Activated naive CD4-positive, alpha-beta T cell treated with anti-CD3 and anti-CD28 coated beads, Interleukin-2, amount 50 U/mL, for 72 hours (primary cell): Measurements from ENCODE around the gene ZDHHC16. TPM values are rescaled to one million over a fixed set of nuclear protein-coding genes. Genes with fewer than 3 reads are reported as not detected.
"Not testable (repeated sequence)": the region's sequence is repeated elsewhere in the genome, so short reads cannot be mapped to it uniquely, and the experiment has no call there.

Source experiments
- ATAC-seq, 2 donors: fragments of 150-1000 bp; cut with Tn5 transposase; 2 replicates each; pipeline ENCODE4 v1.10.0; 2021; ENCODE audit warnings: mild to moderate bottlenecking in 2 of 2, moderate library complexity in 2 of 2
- DNase-seq, 2 donors: peaks; one replicate each; pipeline ENCODE4 v3.0.0; 2021 to 2022; ENCODE audit warnings: low spot score in 2 of 2
- H3K27ac Mint-ChIP-seq, 2 donors: one replicate each; pipeline ENCODE4 v1.8.0; 2022; ENCODE audit warnings: mild to moderate bottlenecking in 2 of 2, mixed read lengths in 2 of 2
- H3K36me3 Mint-ChIP-seq, 2 donors: one replicate each; pipeline ENCODE4 v1.8.0; 2022; ENCODE audit warnings: mixed read lengths in 2 of 2
- H3K9me3 Mint-ChIP-seq, 2 donors: one replicate each; pipeline ENCODE4 v1.8.0; 2022; ENCODE audit warnings: mixed read lengths in 2 of 2
- total RNA-seq, 2 donors: library from RNA; stranded (reverse); gene quantifications; one replicate each; pipeline ENCODE4 v1.2.3, GENCODE V29; 2022

ZDHHC16 gene
- total RNA-seq: 10 to 100 TPM; 25.4 to 45.0 TPM

GRCh38 chr10:97445722-97446639 is at the start of gene ZDHHC16, which contains the start of gene EXOSC1:
ZDHHC16 (plus strand) TSS chr10:97446175; CDS start chr10:97451676, 5,501 bp downstream.
EXOSC1 (minus strand) TSS chr10:97446006; CDS start chr10:97445985, 21 bp downstream.
- Mint-ChIP-seq H3K9me3 (no peaks in the 10 kb centered on the region), H3K36me3 (peaks cover 29 to 35% of the 10 kb centered on the region in 2 donors), H3K27ac (peak within 1 kb of the TSS; percentile 91 to 96)
- ATAC-seq: peak; percentile 93 to 95
- DNase-seq: peak; percentile 87 to 94

DNA sequence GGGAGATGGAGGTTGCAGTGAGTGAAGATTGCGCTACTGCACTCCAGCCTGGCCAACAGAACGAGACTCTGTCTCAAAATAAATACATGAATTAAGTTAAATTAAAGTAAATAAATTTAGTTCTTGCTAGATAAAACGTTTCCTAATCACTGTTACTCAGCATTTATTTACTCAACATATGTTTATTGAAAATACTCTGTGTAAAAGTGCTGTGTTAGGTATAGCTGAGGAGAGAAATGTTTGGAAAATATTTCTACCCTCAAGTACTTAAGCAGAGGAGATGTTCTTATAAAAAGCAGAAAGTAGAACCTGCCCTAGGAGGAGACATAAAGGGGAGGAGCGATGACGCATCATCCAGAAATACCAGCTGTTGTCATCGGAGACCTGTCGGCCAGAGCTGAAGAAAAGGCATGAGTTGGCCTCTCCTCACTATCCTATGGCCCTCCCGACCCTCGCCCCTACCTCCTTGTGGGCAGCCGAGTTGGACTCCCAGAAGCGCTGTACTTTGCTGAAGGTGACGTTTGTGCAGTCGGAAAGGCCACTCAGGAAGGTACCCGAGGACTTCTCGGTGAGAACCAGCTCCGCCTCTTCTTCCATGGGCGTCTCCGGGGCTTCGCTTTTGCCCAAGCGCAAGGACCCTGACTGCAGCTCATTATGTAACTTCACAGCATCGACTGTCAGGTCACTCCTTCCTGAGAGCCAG is 46.0 kb upstream of the ZDHHC16 start:
- ATAC-seq (no peak), DNase-seq (no peak)
- Mint-ChIP-seq H3K36me3 (peaks cover 6 to 10% of the 10 kb centered on the region in 2 donors), H3K27ac (peak overlapping the region; percentile 96 to 98), H3K9me3 (no peaks in the 10 kb centered on the region)

DNA sequence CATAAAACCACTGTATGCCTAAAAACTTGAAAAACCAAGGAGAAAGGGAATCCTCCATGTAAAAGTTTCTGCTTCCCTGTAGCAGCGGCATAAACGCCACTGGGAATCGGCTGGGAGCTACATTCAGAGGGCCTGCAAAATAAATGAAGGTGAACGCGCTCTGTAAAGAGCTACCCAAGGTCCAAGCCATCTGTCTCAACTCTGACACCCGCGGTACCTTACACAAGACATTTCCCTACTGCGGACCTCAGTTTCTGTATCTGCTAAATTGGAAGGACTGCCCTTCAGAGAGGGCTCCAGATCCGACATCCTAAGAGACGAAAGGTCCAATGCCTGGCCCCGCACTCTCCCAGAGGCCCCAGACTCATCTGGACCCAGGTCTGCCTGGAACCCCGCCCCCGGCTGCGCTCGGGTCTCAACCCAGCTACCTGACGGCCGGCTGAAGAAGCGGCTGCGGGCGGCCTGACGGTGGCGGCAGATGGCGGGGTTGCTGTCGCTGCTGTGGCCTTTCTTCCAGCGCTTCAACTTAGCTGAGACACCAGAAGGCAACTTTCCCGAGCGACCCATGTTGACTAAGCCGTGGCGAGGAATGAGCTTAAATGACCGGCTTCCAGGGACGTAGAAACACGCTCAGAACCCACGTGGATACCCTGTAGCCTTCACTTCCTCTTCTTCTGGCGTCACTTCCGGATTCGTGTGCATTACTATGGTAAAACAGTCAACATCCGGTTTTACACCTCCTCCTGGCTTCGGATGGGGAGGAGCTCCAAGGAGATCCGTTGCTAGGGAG is 45.1 kb upstream of the ZDHHC16 start, which contains the start of gene RRP12:
Gene RRP12, minus strand, starts transcription at position 676 of the 790 bp plus-strand sequence. Its CDS starts 109 bp downstream, at position 567.
- DNase-seq: peak; percentile 79 to 83
- Mint-ChIP-seq H3K9me3 (no peaks in the 10 kb centered on the region), H3K27ac (peak within 1 kb of the TSS; percentile 96 to 98), H3K36me3 (peaks cover 5 to 10% of the 10 kb centered on the region in 2 donors)
- ATAC-seq: peak; percentile 99

- no peak for ATAC-seq
- Mint-ChIP-seq H3K9me3 (no peaks in the 10 kb centered on the region), H3K27ac (peak overlapping the region; percentile 96 to 98), H3K36me3 (peaks cover 0 to 5% of the 10 kb centered on the region in 2 donors)
- DNase-seq: no peak
These were observed 44.5 kb upstream of the ZDHHC16 start for GRCh38 chr10:97401455-97401919.

- Mint-ChIP-seq H3K27ac (no peak overlapping the region), H3K9me3 (no peaks in the 10 kb centered on the region), H3K36me3 (peaks cover 0 to 5% of the 10 kb centered on the region in 2 donors)
- ATAC-seq (no peak), DNase-seq (no peak)
These were observed 41.9 kb upstream of the ZDHHC16 start for GRCh38 chr10:97404044-97404443.

GRCh38 chr10:97406064-97406463 is 39.9 kb upstream of the ZDHHC16 start:
- ATAC-seq: no peak
- Mint-ChIP-seq H3K9me3 (no peaks in the 10 kb centered on the region), H3K27ac (no peak overlapping the region)

DNA sequence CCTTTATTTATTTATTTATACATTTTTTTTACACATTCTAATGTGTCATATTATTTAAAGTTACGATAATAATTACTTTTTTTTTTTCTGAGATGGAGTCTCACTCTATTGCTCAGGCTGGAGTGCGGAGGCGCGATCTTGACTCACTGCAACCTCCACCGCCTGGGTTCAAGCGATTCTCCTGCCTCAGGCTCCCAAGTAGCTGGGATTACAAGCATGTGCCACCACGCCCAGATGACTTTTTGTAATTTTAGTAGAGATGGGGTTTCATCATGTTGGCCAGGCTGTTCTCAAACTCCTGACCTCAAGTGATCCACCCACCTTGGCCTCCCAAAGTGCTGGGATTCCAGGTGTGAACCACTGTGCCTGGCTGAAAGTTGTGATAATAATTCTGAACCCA is 39.5 kb upstream of the ZDHHC16 start:
- H3K36me3 Mint-ChIP-seq, ATAC-seq, H3K27ac Mint-ChIP-seq, DNase-seq, H3K9me3 Mint-ChIP-seq: not testable (repeated sequence)

More at GRCh38 chr10:97406064-97406463, 39.9 kb upstream of the ZDHHC16 start:
- no peak for DNase-seq
- peaks cover under 1 to 4% of the 10 kb centered on the region in 2 donors for H3K36me3 Mint-ChIP-seq

- Mint-ChIP-seq H3K27ac (peak overlapping the region in 1 of 2 donors; percentile 72), H3K9me3 (no peaks in the 10 kb centered on the region), H3K36me3 (peaks cover 0 to 4% of the 10 kb centered on the region in 2 donors)
- ATAC-seq (peak; percentile 96 to 97), DNase-seq (peak; percentile 63 to 80)
These were observed 38.6 kb upstream of the ZDHHC16 start for GRCh38 chr10:97407211-97407951.

GRCh38 chr10:97407952-97408248 is 38.1 kb upstream of the ZDHHC16 start:
- Mint-ChIP-seq H3K27ac (peak overlapping the region in 1 of 2 donors; percentile 72), H3K36me3 (peaks cover 0 to 4% of the 10 kb centered on the region in 2 donors), H3K9me3 (peaks cover 0 to 1% of the 10 kb centered on the region in 2 donors)
- ATAC-seq (no peak), DNase-seq (no peak)

DNA sequence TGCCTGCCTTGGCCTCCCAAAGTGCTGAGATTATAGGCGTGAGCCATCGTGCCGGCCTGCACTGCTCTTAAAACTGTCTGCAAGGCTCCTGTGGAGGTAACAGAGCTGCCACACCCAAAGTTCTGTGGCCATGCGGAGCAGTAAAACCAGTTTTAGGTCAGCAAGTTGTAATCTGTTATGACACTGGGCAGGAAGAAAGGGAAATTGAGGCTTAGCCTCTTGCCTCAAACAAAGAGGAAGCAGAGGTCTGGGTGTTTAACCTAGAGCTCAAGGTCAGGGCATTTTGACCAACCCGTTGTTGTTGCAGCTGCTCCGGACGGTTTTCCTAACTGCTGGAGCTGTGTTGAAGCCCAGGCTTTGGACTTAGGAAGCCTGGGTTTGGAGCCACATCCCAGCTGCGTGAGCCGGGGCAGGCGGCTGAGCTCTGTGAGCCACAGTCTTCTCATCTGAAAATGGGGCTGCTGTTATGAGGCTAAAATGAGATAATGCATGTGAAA is 37.4 kb upstream of the ZDHHC16 start:
- H3K9me3 Mint-ChIP-seq: peaks cover 0 to 4% of the 10 kb centered on the region in 2 donors
- ATAC-seq (no peak), DNase-seq (no peak)
- H3K36me3 Mint-ChIP-seq: peaks cover 0 to 4% of the 10 kb centered on the region in 2 donors
- no peak overlapping the region for H3K27ac Mint-ChIP-seq

GRCh38 chr10:97411406-97411805 is 34.6 kb upstream of the ZDHHC16 start:
- no peak for DNase-seq
- Mint-ChIP-seq H3K9me3 (peaks cover 0 to 4% of the 10 kb centered on the region in 2 donors), H3K36me3 (peaks cover 0 to 4% of the 10 kb centered on the region in 2 donors), H3K27ac (no peak overlapping the region)
- ATAC-seq: no peak

- Mint-ChIP-seq H3K9me3 (peaks cover 0 to 4% of the 10 kb centered on the region in 2 donors), H3K36me3 (peaks cover under 1 to 4% of the 10 kb centered on the region in 2 donors), H3K27ac (peak overlapping the region; percentile 89 to 98)
- DNase-seq: peak; percentile 71 to 79
- peak; percentile 76 to 80 for ATAC-seq
These were observed 33.1 kb upstream of the ZDHHC16 start for GRCh38 chr10:97412891-97413304.

DNA sequence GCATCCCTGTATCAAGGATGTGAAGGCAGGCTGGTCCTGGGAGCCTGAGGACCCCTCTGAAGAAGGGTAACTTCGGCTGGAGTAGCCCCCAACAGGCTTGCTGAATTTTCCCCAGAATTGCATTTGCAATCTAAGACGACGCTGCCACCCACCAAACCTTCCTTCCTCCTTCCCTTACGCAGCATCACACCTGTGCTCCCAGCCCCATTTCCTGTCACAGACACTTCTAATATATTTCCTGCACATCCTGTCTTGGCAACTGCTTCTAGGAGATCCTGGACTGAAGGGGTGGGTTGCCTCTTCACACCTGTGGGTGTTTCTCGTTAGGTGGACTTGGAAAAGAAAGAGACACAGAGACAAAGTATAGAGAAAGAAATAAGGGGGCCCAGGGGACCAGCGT is 29.4 kb upstream of the ZDHHC16 start:
- peaks cover 7 to 15% of the 10 kb centered on the region in 2 donors for H3K36me3 Mint-ChIP-seq
- H3K9me3 Mint-ChIP-seq: peaks cover 0 to 4% of the 10 kb centered on the region in 2 donors
- ATAC-seq: no peak
- H3K27ac Mint-ChIP-seq: peak overlapping the region; percentile 80 to 100
- DNase-seq: no peak

- peaks cover 32 to 46% of the 10 kb centered on the region in 2 donors for H3K36me3 Mint-ChIP-seq
- ATAC-seq, H3K9me3 Mint-ChIP-seq, DNase-seq: not testable (repeated sequence)
- H3K27ac Mint-ChIP-seq: peak overlapping the region; percentile 96
These were observed 22.2 kb upstream of the ZDHHC16 start for GRCh38 chr10:97423757-97424098.

DNA sequence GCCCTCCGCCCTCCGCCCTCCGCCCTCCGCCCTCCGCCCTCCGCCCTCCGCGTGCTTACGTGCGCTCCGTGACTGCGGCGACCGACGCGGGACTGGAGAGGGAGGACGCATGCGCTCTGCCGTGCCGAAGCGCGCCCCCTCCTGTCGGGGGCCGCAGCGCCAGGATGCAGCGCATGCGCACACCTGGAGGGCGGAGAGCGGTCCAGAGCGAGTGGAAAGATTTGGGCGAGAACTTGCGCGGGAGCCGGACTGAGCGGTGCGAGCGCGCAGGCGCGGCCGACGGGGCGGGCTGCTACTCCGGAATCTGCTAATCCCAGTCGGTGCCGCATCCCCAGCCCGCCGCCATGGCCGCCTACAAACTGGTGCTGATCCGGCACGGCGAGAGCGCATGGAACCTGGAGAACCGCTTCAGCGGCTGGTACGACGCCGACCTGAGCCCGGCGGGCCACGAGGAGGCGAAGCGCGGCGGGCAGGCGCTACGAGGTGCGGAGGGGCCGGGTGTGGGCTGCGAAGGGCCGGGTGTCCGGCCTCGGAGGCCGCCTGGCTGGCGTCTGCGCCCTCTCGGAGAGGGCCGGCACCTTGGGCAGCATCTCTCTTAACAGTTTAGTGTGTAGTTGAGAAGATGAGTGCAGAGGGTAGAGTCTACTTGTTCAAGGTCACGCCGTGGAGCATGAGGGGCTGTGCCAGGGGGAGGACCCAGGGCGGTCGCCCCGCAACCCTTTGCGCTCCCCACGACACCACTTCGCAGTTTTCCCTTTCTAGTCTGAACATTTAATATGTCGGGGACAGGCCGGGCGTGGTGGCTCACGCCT is 19.8 kb upstream of the ZDHHC16 start, which contains the start of gene PGAM1:
Gene PGAM1, plus strand, starts transcription at position 228 of the 812 bp plus-strand sequence. Its CDS starts 117 bp downstream, at position 345.
- Mint-ChIP-seq H3K27ac (peak within 1 kb of the TSS; percentile 96 to 99), H3K9me3 (no peaks in the 10 kb centered on the region), H3K36me3 (peaks cover 40 to 58% of the 10 kb centered on the region in 2 donors)
- DNase-seq: peak; percentile 97 to 99
- peak; percentile 76 to 78 for ATAC-seq
